Natural killer cell treated with Interleukin-12 subunit alpha and Interleukin-12 subunit beta and Interleukin-15 and Interleukin-18, amount 100 ng/mL, for 72 hours (primary cell): ENCODE measurements around the gene MAP4. TPM values are rescaled to one million over a fixed set of nuclear protein-coding genes. Genes with fewer than 3 reads are reported as not detected.

ENCODE experiments used
- ATAC-seq, 2 donors: fragments of 150-1000 bp; cut with Tn5 transposase in 1 of 2; sonication (Bioruptor Pico), chemical (Tn5 transposase) in 1 of 2; 2 replicates each; pipeline ENCODE4 v1.10.0; 2021
- DNase-seq: peaks from one replicate; pipeline ENCODE4 v3.0.0; 2022; ENCODE audit warnings: low spot score
- H3K27ac Mint-ChIP-seq, 2 donors: 1 replicate in 1 of 2; 2 replicates in 1 of 2; pipeline ENCODE4 v1.8.0; 2022; ENCODE audit warnings: mixed read lengths in 2 of 2, mild to moderate bottlenecking in 1 of 2, moderate library complexity in 1 of 2
- H3K27me3 Mint-ChIP-seq, 2 donors: 1 replicate in 1 of 2; 2 replicates in 1 of 2; pipeline ENCODE4 v1.8.0; 2022; ENCODE audit warnings: mixed read lengths in 2 of 2
- H3K36me3 Mint-ChIP-seq: one replicate; pipeline ENCODE4 v1.8.0; 2022; ENCODE audit warnings: mixed read lengths
- H3K4me1 Mint-ChIP-seq, 2 donors: 1 replicate in 1 of 2; 2 replicates in 1 of 2; pipeline ENCODE4 v1.8.0; 2022; ENCODE audit warnings: low read depth in 2 of 2, mixed read lengths in 2 of 2, mild to moderate bottlenecking in 1 of 2
- H3K4me3 Mint-ChIP-seq: one replicate; pipeline ENCODE4 v1.8.0; 2022; ENCODE audit warnings: mixed read lengths
- H3K9me3 Mint-ChIP-seq: 2 replicates; pipeline ENCODE4 v1.8.0; 2022; ENCODE audit warnings: mixed read lengths
- total RNA-seq, 2 donors: library from RNA; stranded (reverse); gene quantifications; one replicate each; pipeline ENCODE4 v1.2.3, GENCODE V29; 2022

MAP4 gene
- total RNA-seq, 2 donors from 2014 or later = 129 to 151 TPM

GRCh38 chr3:47852604-47853602 is 163.3 kb downstream of the MAP4 start:
- no peaks in the 10 kb centered on the region for H3K27me3 Mint-ChIP-seq
- H3K4me3 Mint-ChIP-seq = no peak overlapping the region
- no peaks in the 10 kb centered on the region for H3K36me3 Mint-ChIP-seq
- H3K27ac Mint-ChIP-seq = peak overlapping the region in 1 of 2 donors; percentile 19
- no peak for DNase-seq
- H3K4me1 Mint-ChIP-seq = no peaks in the 10 kb centered on the region
- H3K9me3 Mint-ChIP-seq = no peaks in the 10 kb centered on the region
- ATAC-seq = no peak

GRCh38 chr3:47851888-47852603 is 164.2 kb downstream of the MAP4 start:
- H3K4me3 Mint-ChIP-seq = no peak overlapping the region
- peak overlapping the region in 1 of 2 donors; percentile 19 for H3K27ac Mint-ChIP-seq
- H3K4me1 Mint-ChIP-seq = no peaks in the 10 kb centered on the region
- H3K36me3 Mint-ChIP-seq = no peaks in the 10 kb centered on the region
- ATAC-seq (no peak), DNase-seq (peak; percentile 31)
- no peaks in the 10 kb centered on the region for H3K9me3 Mint-ChIP-seq
- no peaks in the 10 kb centered on the region for H3K27me3 Mint-ChIP-seq

GRCh38 chr3:47850564-47851410 is 165.4 kb downstream of the MAP4 start:
- no peaks in the 10 kb centered on the region for H3K36me3 Mint-ChIP-seq
- no peaks in the 10 kb centered on the region for H3K9me3 Mint-ChIP-seq
- peak; percentile 13 for DNase-seq
- H3K4me3 Mint-ChIP-seq = no peak overlapping the region
- ATAC-seq = no peak
- no peaks in the 10 kb centered on the region for H3K27me3 Mint-ChIP-seq
- no peaks in the 10 kb centered on the region for H3K4me1 Mint-ChIP-seq
- peak overlapping the region; percentile 35 to 70 for H3K27ac Mint-ChIP-seq

GRCh38 chr3:47849699-47850563 is 166.3 kb downstream of the MAP4 start:
- Mint-ChIP-seq H3K27me3 (no peaks in the 10 kb centered on the region), H3K36me3 (no peaks in the 10 kb centered on the region), H3K27ac (peak overlapping the region in 1 of 2 donors; percentile 35), H3K9me3 (no peaks in the 10 kb centered on the region), H3K4me1 (no peaks in the 10 kb centered on the region), H3K4me3 (no peak overlapping the region)
- ATAC-seq = no peak
- DNase-seq = no peak

GRCh38 chr3:47849186-47849698 is 167.0 kb downstream of the MAP4 start:
- no peaks in the 10 kb centered on the region for H3K36me3 Mint-ChIP-seq
- H3K27ac Mint-ChIP-seq = no peak overlapping the region
- H3K9me3 Mint-ChIP-seq = no peaks in the 10 kb centered on the region
- H3K4me1 Mint-ChIP-seq = peaks cover 0 to 3% of the 10 kb centered on the region in 2 donors
- ATAC-seq (no peak), DNase-seq (peak; percentile 49)
- no peak overlapping the region for H3K4me3 Mint-ChIP-seq
- no peaks in the 10 kb centered on the region for H3K27me3 Mint-ChIP-seq

GRCh38 chr3:47848599-47849117 is 167.6 kb downstream of the MAP4 start:
- Mint-ChIP-seq H3K27ac (no peak overlapping the region), H3K36me3 (peaks cover 4% of the 10 kb centered on the region), H3K4me1 (peaks cover 0 to 3% of the 10 kb centered on the region in 2 donors), H3K27me3 (no peaks in the 10 kb centered on the region), H3K4me3 (no peak overlapping the region), H3K9me3 (no peaks in the 10 kb centered on the region)
- ATAC-seq (peak in 1 of 2 donors; percentile 17), DNase-seq (no peak)

GRCh38 chr3:47847801-47848518 is 168.3 kb downstream of the MAP4 start:
- Mint-ChIP-seq H3K9me3 (no peaks in the 10 kb centered on the region), H3K4me3 (no peak overlapping the region), H3K27me3 (no peaks in the 10 kb centered on the region), H3K36me3 (peaks cover 4% of the 10 kb centered on the region), H3K4me1 (peaks cover 0 to 3% of the 10 kb centered on the region in 2 donors), H3K27ac (no peak overlapping the region)
- DNase-seq (no peak), ATAC-seq (no peak)

GRCh38 chr3:47847260-47847659 is 169.0 kb downstream of the MAP4 start:
- H3K9me3 Mint-ChIP-seq = no peaks in the 10 kb centered on the region
- H3K4me3 Mint-ChIP-seq = no peak overlapping the region
- no peaks in the 10 kb centered on the region for H3K27me3 Mint-ChIP-seq
- peaks cover 0 to 3% of the 10 kb centered on the region in 2 donors for H3K4me1 Mint-ChIP-seq
- ATAC-seq = no peak
- H3K27ac Mint-ChIP-seq = no peak overlapping the region
- peak; percentile 20 for DNase-seq
- H3K36me3 Mint-ChIP-seq = peaks cover 9% of the 10 kb centered on the region

GRCh38 chr3:47846880-47847248 is 169.4 kb downstream of the MAP4 start:
- Mint-ChIP-seq H3K9me3 (no peaks in the 10 kb centered on the region), H3K4me3 (no peak overlapping the region), H3K36me3 (peaks cover 10% of the 10 kb centered on the region), H3K27me3 (no peaks in the 10 kb centered on the region), H3K4me1 (peaks cover 0 to 3% of the 10 kb centered on the region in 2 donors), H3K27ac (no peak overlapping the region)
- DNase-seq (no peak), ATAC-seq (no peak)

GRCh38 chr3:47846186-47846879 is 169.9 kb downstream of the MAP4 start:
- Mint-ChIP-seq H3K4me1 (peaks cover 0 to 3% of the 10 kb centered on the region in 2 donors), H3K36me3 (peaks cover 10% of the 10 kb centered on the region), H3K9me3 (no peaks in the 10 kb centered on the region), H3K27me3 (no peaks in the 10 kb centered on the region), H3K4me3 (no peak overlapping the region), H3K27ac (no peak overlapping the region)
- DNase-seq (no peak), ATAC-seq (no peak)

- H3K4me1 Mint-ChIP-seq = peaks cover 4 to 10% of the 10 kb centered on the region in 2 donors
- no peak overlapping the region for H3K27ac Mint-ChIP-seq
- H3K27me3 Mint-ChIP-seq = no peaks in the 10 kb centered on the region
- no peak overlapping the region for H3K4me3 Mint-ChIP-seq
- no peaks in the 10 kb centered on the region for H3K9me3 Mint-ChIP-seq
- DNase-seq = peak; percentile 40
- no peak for ATAC-seq
- peaks cover 13% of the 10 kb centered on the region for H3K36me3 Mint-ChIP-seq
Measured at GRCh38 chr3:47841786-47842349, 174.3 kb downstream of the MAP4 start.
